ENCODE data around the gene C2CD4B.
A peak's percentile ranks its signal among the peaks of the same experiment; 100 is the strongest.

Gene C2CD4B

GRCh38 chr15:62119227-62119864, 45.7 kb downstream of the C2CD4B start:
- H3K4me1 ChIP-seq (ENCODE audit: control insufficient read depth, insufficient read depth, low read length) = no peaks in the 10 kb centered on the region
- POLR2A ChIA-PET = no interaction called here
- CTCF ChIA-PET = no interaction called here
- H3K9me3 ChIP-seq (ENCODE audit: control insufficient read depth, insufficient read depth, low read depth, low read length) = no peaks in the 10 kb centered on the region
- H3K27ac ChIP-seq (ENCODE audit: extremely low read depth, low read depth, low read length) = no peak overlapping the region
- H3K36me3 ChIP-seq (ENCODE audit: control insufficient read depth in 2 of 2, insufficient read depth in 1 of 2, low read length in 2 of 2) = no peaks in the 10 kb centered on the region
- H3K4me3 ChIP-seq (ENCODE audit: low read depth, low read length) = no peak overlapping the region
- TF ChIP-seq HOXC10 (CRISPR knock-in tag; IDR thresholded peaks at IDR 0.05) (no peak), GLI2 (tag by site-specific recombination; IDR thresholded peaks at IDR 0.05; ENCODE audit: borderline replicate concordance, low read depth) (no peak), ZBTB7A (tag by site-specific recombination; IDR thresholded peaks at IDR 0.05; ENCODE audit: low read depth) (no peak), ZNF629 (tag by site-specific recombination; IDR thresholded peaks at IDR 0.05) (no peak), SETDB1 (IDR thresholded peaks at IDR 0.05; ENCODE audit: insufficient read length, low read length) (peak; percentile 64), ZNF785 (tag by site-specific recombination; IDR thresholded peaks at IDR 0.05) (no peak), ZFP41 (tag by site-specific recombination; IDR thresholded peaks at IDR 0.05; ENCODE audit: borderline replicate concordance) (no peak), ZNF701 (tag by site-specific recombination; IDR thresholded peaks at IDR 0.05) (no peak), ZNF132 (tag by site-specific recombination; IDR thresholded peaks at IDR 0.05; ENCODE audit: borderline replicate concordance) (no peak), TCF7L2 (IDR thresholded peaks at IDR 0.05; ENCODE audit: borderline replicate concordance, low read depth, low read length) (no peak), ZNF473 (tag by site-specific recombination; IDR thresholded peaks at IDR 0.05) (no peak), GLIS2 (tag by site-specific recombination; IDR thresholded peaks at IDR 0.05) (no peak), ZNF311 (tag by site-specific recombination; IDR thresholded peaks at IDR 0.05; ENCODE audit: borderline replicate concordance) (no peak), KLF9 (tag by site-specific recombination; IDR thresholded peaks at IDR 0.05; ENCODE audit: low read depth) (no peak), KLF16 (tag by site-specific recombination; IDR thresholded peaks at IDR 0.05) (no peak), ZNF335 (tag by site-specific recombination; conservative IDR thresholded peaks at IDR 0.05) (peak; percentile 64), ZNF433 (tag by site-specific recombination; IDR thresholded peaks at IDR 0.05; ENCODE audit: low read depth) (no peak), ZNF19 (tag by site-specific recombination; IDR thresholded peaks at IDR 0.05; ENCODE audit: low read depth) (no peak), ZNF146 (tag by site-specific recombination; IDR thresholded peaks at IDR 0.05) (no peak), ZNF362 (tag by site-specific recombination; IDR thresholded peaks at IDR 0.05) (no peak), ZNF610 (tag by site-specific recombination; IDR thresholded peaks at IDR 0.05; ENCODE audit: borderline replicate concordance) (no peak), SCRT2 (tag by site-specific recombination; IDR thresholded peaks at IDR 0.05) (peak; percentile 90), ZNF398 (tag by site-specific recombination; IDR thresholded peaks at IDR 0.05) (no peak), SCRT1 (tag by site-specific recombination; IDR thresholded peaks at IDR 0.05; ENCODE audit: borderline replicate concordance) (0 out of 2 replicates have a peak, but pooled peaks have one; percentile 28), KLF1 (tag by site-specific recombination; IDR thresholded peaks at IDR 0.05) (no peak), PRDM1 (tag by site-specific recombination; IDR thresholded peaks at IDR 0.05) (no peak), ZNF529 (tag by site-specific recombination; IDR thresholded peaks at IDR 0.05; ENCODE audit: insufficient replicate concordance) (no peak), HOXA7 (CRISPR knock-in tag; IDR thresholded peaks at IDR 0.05; ENCODE audit: borderline replicate concordance) (no peak)
- TF ChIP-seq, protein P1, sequence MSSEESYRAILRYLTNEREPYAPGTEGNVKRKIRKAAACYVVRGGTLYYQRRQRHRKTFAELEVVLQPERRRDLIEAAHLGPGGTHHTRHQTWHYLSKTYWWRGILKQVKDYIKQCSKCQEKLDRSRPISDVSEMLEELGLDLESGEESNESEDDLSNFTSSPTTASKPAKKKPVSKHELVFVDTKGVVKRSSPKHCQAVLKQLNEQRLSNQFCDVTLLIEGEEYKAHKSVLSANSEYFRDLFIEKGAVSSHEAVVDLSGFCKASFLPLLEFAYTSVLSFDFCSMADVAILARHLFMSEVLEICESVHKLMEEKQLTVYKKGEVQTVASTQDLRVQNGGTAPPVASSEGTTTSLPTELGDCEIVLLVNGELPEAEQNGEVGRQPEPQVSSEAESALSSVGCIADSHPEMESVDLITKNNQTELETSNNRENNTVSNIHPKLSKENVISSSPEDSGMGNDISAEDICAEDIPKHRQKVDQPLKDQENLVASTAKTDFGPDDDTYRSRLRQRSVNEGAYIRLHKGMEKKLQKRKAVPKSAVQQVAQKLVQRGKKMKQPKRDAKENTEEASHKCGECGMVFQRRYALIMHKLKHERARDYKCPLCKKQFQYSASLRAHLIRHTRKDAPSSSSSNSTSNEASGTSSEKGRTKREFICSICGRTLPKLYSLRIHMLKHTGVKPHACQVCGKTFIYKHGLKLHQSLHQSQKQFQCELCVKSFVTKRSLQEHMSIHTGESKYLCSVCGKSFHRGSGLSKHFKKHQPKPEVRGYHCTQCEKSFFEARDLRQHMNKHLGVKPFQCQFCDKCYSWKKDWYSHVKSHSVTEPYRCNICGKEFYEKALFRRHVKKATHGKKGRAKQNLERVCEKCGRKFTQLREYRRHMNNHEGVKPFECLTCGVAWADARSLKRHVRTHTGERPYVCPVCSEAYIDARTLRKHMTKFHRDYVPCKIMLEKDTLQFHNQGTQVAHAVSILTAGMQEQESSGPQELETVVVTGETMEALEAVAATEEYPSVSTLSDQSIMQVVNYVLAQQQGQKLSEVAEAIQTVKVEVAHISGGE (tag by site-specific recombination; conservative IDR thresholded peaks at IDR 0.05; ENCODE audit: low read depth) = no peak
- TF ChIP-seq, protein P2, sequence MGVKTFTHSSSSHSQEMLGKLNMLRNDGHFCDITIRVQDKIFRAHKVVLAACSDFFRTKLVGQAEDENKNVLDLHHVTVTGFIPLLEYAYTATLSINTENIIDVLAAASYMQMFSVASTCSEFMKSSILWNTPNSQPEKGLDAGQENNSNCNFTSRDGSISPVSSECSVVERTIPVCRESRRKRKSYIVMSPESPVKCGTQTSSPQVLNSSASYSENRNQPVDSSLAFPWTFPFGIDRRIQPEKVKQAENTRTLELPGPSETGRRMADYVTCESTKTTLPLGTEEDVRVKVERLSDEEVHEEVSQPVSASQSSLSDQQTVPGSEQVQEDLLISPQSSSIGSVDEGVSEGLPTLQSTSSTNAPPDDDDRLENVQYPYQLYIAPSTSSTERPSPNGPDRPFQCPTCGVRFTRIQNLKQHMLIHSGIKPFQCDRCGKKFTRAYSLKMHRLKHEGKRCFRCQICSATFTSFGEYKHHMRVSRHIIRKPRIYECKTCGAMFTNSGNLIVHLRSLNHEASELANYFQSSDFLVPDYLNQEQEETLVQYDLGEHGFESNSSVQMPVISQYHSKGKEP (tag by site-specific recombination; IDR thresholded peaks at IDR 0.05) = 0 out of 2 replicates have a peak, but pooled peaks have one; percentile 35
- TF ChIP-seq, protein P3, sequence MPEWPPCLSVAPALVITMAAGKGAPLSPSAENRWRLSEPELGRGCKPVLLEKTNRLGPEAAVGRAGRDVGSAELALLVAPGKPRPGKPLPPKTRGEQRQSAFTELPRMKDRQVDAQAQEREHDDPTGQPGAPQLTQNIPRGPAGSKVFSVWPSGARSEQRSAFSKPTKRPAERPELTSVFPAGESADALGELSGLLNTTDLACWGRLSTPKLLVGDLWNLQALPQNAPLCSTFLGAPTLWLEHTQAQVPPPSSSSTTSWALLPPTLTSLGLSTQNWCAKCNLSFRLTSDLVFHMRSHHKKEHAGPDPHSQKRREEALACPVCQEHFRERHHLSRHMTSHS (tag by site-specific recombination; IDR thresholded peaks at IDR 0.05) = no peak

All from HEK293 (cell line).